GM06990 (cell line): ENCODE measurements around the gene HLA-DMB.

Source experiments
- DNase-seq: peaks from one replicate; pipeline ENCODE4 v3.0.0-alpha.2; 2011; ENCODE audit not compliant: insufficient read length; ENCODE audit errors: extremely low read depth
- H3K27me3 ChIP-seq: replicated peaks from 2 replicates; pipeline ENCODE4 v1.6.0; 2011; ENCODE audit warnings: low read length; ENCODE audit not compliant: control insufficient read depth, insufficient read depth
- H3K36me3 ChIP-seq: 2 replicates; pipeline ENCODE4 v1.5.1; 2011; ENCODE audit warnings: low read length; ENCODE audit not compliant: control insufficient read depth, insufficient read depth
- H3K4me3 ChIP-seq: replicated peaks from 2 replicates; pipeline ENCODE4 v1.5.1; 2011; ENCODE audit warnings: low read depth, mild to moderate bottlenecking, control low read depth, low read length
- TF ChIP-seq, protein P1 (sequence below): IDR thresholded peaks from 2 replicates; pipeline ENCODE4 v1.5.1; 2011; ENCODE audit warnings: low read length, control low read depth, mild to moderate bottlenecking, inconsistent platforms; ENCODE audit not compliant: insufficient read depth, poor library complexity, severe bottlenecking

HLA-DMB gene

GRCh38 chr6:32890831-32891230 is 50.0 kb downstream of the HLA-DMB start:
- Histone ChIP-seq H3K27me3 (no peaks in the 10 kb centered on the region), H3K36me3 (no peaks in the 10 kb centered on the region), H3K4me3 (no peak overlapping the region)
- TF ChIP-seq, protein P1, sequence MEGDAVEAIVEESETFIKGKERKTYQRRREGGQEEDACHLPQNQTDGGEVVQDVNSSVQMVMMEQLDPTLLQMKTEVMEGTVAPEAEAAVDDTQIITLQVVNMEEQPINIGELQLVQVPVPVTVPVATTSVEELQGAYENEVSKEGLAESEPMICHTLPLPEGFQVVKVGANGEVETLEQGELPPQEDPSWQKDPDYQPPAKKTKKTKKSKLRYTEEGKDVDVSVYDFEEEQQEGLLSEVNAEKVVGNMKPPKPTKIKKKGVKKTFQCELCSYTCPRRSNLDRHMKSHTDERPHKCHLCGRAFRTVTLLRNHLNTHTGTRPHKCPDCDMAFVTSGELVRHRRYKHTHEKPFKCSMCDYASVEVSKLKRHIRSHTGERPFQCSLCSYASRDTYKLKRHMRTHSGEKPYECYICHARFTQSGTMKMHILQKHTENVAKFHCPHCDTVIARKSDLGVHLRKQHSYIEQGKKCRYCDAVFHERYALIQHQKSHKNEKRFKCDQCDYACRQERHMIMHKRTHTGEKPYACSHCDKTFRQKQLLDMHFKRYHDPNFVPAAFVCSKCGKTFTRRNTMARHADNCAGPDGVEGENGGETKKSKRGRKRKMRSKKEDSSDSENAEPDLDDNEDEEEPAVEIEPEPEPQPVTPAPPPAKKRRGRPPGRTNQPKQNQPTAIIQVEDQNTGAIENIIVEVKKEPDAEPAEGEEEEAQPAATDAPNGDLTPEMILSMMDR = no peak
- DNase-seq = no peak

GRCh38 chr6:32889533-32889932 is 51.3 kb downstream of the HLA-DMB start:
- Histone ChIP-seq H3K27me3 (no peaks in the 10 kb centered on the region), H3K4me3 (no peak overlapping the region), H3K36me3 (no peaks in the 10 kb centered on the region)
- TF ChIP-seq, protein P1 = no peak
- DNase-seq = no peak

- Histone ChIP-seq H3K27me3 (no peaks in the 10 kb centered on the region), H3K36me3 (no peaks in the 10 kb centered on the region), H3K4me3 (no peak overlapping the region)
- no peak for DNase-seq
- TF ChIP-seq, protein P1 = no peak
Observed at GRCh38 chr6:32888576-32888975, 52.3 kb downstream of the HLA-DMB start.

DNA sequence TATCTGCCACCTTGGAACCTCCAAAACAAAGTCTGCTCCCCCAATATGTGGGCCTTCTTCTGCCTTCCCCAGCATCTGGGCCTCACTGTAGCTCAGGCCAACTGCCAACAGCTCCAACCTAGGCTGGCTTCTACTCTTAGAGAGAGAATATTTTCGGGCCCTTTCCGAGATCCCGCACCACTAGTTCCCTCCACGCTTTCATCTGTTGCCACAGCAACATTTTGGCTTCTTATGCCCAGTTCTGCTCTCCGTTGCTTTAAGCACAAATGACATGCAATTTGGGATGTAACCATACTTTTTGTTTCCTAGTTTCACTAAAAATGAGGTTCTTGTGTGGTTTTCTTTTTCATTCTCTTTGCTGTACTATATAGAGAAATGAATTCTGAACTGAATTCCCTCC is 53.2 kb downstream of the HLA-DMB start:
- H3K27me3 ChIP-seq = no peaks in the 10 kb centered on the region
- no peaks in the 10 kb centered on the region for H3K36me3 ChIP-seq
- TF ChIP-seq, protein P1 = no peak
- no peak for DNase-seq
- H3K4me3 ChIP-seq = no peak overlapping the region

DNA sequence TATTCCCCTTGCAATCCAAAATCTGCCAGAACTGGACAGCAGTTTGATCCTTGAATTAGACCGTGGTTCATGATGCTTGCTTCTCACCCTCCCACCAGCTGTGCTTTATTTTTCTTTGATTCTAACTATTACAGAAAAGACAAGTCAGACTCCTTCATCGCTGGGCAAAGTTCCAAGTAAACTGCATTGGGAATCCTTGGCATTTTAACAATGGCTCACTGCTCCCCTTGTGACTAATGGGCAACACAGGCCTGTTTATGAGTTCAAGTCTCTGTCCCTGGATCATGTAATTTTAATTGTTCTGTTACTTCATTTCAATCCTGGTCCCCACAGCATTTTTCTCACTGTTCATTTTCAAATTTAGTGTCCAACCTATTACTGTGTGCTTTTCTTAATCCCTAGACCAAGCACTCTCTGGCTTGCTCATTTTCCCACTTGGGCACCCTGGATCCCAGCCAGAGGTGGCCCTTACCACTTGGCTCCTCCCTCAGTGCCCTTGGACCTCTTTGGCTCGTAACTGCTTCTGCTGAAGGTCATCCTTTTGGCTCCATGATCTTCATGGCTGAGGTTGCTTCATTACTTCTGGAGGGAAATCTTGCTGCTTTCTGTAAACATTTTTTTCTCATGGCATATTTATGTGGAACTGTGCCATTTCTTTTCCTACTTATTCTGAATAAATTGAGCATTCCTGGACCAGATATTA is 54.0 kb downstream of the HLA-DMB start:
- Histone ChIP-seq H3K27me3 (no peaks in the 10 kb centered on the region), H3K4me3 (no peak overlapping the region), H3K36me3 (no peaks in the 10 kb centered on the region)
- TF ChIP-seq, protein P1 = no peak
- DNase-seq = no peak
